Muscle layer of duodenum (tissue), 2 donors: ENCODE measurements around the gene MT1A.

Source experiments
- H3K27ac ChIP-seq: one replicate; pipeline ENCODE4 v1.7.0; 2013; ENCODE audit warnings: mild to moderate bottlenecking, low read length
- H3K27me3 ChIP-seq: one replicate; pipeline ENCODE4 v1.7.0; 2013; ENCODE audit warnings: low read depth, mild to moderate bottlenecking, control low read depth, low read length
- H3K36me3 ChIP-seq, 2 donors: one replicate each; pipeline ENCODE4 v1.7.0; 2013; ENCODE audit warnings: low read length in 2 of 2, control low read depth in 1 of 2, mild to moderate bottlenecking in 1 of 2; ENCODE audit not compliant: insufficient read depth in 2 of 2, control insufficient read depth in 1 of 2
- H3K4me1 ChIP-seq, 2 donors: one replicate each; pipeline ENCODE4 v1.7.0; 2013; ENCODE audit warnings: low read length in 2 of 2, mild to moderate bottlenecking in 2 of 2, control low read depth in 1 of 2, moderate library complexity in 1 of 2; ENCODE audit not compliant: insufficient read depth in 2 of 2, control insufficient read depth in 1 of 2
- H3K4me3 ChIP-seq, 2 donors: one replicate each; pipeline ENCODE4 v1.7.0; 2013; ENCODE audit warnings: low read length in 2 of 2, low read depth in 1 of 2, mild to moderate bottlenecking in 1 of 2
- H3K9me3 ChIP-seq, 2 donors: one replicate each; pipeline ENCODE4 v1.7.0; 2013; ENCODE audit warnings: low read length in 2 of 2, control low read depth in 1 of 2, mild to moderate bottlenecking in 1 of 2; ENCODE audit not compliant: control insufficient read depth in 1 of 2
- donor health status: healthy.

The MT1A gene

DNA sequence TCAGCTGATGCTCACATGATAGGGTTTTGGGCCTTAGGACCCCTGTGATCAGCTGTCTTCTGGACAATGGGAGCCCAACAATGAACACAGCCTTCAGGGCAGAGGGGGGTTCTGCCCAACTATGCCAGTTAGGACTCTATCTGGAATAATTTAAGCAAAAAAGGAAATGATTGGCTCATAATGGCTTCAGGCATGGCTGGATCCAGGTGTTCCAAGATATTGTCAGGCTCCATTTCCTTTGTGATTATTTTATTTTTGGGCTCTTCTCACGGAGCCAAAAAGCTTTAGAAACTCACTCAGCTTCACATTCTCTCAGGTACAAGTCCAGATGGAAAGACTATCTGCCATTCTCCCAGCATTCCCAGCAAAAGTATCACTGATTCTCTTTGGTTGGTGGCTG, 33.0 kb upstream of the MT1A start:
- Histone ChIP-seq H3K4me1 (peaks cover 3 to 4% of the 10 kb centered on the region in 2 donors), H3K27ac (peak overlapping the region; percentile 95), H3K27me3 (no peaks in the 10 kb centered on the region)

GRCh38 chr16:56606071-56606475, 32.4 kb upstream of the MT1A start:
- Histone ChIP-seq H3K4me3 (no peak overlapping the region), H3K27ac (peak overlapping the region; percentile 95), H3K4me1 (peaks cover 3 to 4% of the 10 kb centered on the region in 2 donors), H3K36me3 (peaks cover 0 to 7% of the 10 kb centered on the region in 2 donors), H3K27me3 (no peaks in the 10 kb centered on the region), H3K9me3 (no peaks in the 10 kb centered on the region)

More for the DNA sequence above, 33.0 kb upstream of the MT1A start:
- Histone ChIP-seq H3K9me3 (no peaks in the 10 kb centered on the region), H3K4me3 (no peak overlapping the region), H3K36me3 (peaks cover 0 to 7% of the 10 kb centered on the region in 2 donors)

GRCh38 chr16:56606476-56607108, 31.9 kb upstream of the MT1A start:
- Histone ChIP-seq H3K27me3 (no peaks in the 10 kb centered on the region), H3K27ac (peak overlapping the region; percentile 95), H3K36me3 (peaks cover 0 to 7% of the 10 kb centered on the region in 2 donors), H3K4me3 (peak overlapping the region in 1 of 2 donors; percentile 12), H3K9me3 (no peaks in the 10 kb centered on the region), H3K4me1 (peaks cover 3 to 9% of the 10 kb centered on the region in 2 donors)

GRCh38 chr16:56607109-56607618, 31.3 kb upstream of the MT1A start:
- Histone ChIP-seq H3K27ac (peak overlapping the region; percentile 95), H3K9me3 (no peaks in the 10 kb centered on the region), H3K4me3 (peak overlapping the region; percentile 50 to 82), H3K36me3 (peaks cover 0 to 7% of the 10 kb centered on the region in 2 donors), H3K4me1 (peaks cover 3 to 10% of the 10 kb centered on the region in 2 donors), H3K27me3 (no peaks in the 10 kb centered on the region)

DNA sequence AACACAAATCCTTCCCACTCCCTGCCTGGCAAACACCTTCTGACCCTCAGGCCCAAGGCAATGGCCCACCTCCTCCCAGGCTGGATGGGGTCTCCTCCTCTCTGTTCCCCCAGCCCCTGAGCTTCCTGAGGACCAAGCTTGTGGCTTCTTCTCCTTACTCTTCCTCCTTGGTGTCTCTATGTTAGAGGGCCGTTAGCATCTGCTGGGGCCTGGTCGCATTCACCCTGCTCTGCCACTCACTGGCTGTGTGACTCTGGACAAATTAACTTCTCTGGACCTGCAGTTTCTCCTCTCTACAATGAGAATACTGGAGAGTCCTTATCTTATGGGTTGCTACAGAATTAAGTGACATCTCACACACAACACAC, 30.8 kb upstream of the MT1A start:
- Histone ChIP-seq H3K9me3 (no peaks in the 10 kb centered on the region), H3K4me1 (peaks cover 3 to 10% of the 10 kb centered on the region in 2 donors), H3K4me3 (peak overlapping the region; percentile 50 to 82)

DNA sequence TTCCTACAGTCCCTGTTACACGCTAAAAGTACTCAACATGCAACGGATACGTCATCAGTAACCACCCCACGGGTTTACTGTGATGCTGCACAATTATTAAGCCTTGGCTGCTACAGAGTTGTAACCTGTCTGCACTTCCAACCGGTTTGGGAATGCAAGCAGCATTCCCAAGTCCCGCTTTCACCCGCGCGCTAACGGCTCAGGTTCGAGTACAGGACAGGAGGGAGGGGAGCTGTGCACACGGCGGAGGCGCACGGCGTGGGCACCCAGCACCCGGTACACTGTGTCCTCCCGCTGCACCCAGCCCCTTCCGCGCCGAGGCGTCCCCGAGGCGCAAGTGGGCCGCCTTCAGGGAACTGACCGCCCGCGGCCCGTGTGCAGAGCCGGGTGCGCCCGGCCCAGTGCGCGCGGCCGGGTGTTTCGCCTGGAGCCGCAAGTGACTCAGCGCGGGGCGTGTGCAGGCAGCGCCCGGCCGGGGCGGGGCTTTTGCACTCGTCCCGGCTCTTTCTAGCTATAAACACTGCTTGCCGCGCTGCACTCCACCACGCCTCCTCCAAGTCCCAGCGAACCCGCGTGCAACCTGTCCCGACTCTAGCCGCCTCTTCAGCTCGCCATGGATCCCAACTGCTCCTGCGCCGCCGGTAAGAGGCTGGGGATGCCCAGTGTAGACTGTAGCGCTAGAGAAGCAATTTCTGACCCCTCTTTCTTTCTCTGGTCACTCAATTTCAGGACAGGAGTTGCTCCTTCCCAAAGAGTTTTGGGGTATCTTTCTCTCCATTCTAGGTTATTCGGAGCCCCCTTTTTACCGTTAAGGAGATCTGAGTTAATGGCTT, 30.2 kb upstream of the MT1A start, which contains the start of gene MT2A:
Gene MT2A, plus strand, starts transcription at position 542 of the 833 bp plus-strand sequence. Its CDS starts 72 bp downstream, at position 614.
- Histone ChIP-seq H3K4me1 (peaks cover 3 to 10% of the 10 kb centered on the region in 2 donors), H3K9me3 (no peaks in the 10 kb centered on the region), H3K27ac (peak within 1 kb of the TSS; percentile 96), H3K4me3 (peak within 1 kb of the TSS; percentile 82 to 91), H3K27me3 (no peaks in the 10 kb centered on the region), H3K36me3 (peaks cover 0 to 7% of the 10 kb centered on the region in 2 donors)

More for the DNA sequence above, 30.8 kb upstream of the MT1A start:
- Histone ChIP-seq H3K36me3 (peaks cover 0 to 7% of the 10 kb centered on the region in 2 donors), H3K27me3 (no peaks in the 10 kb centered on the region), H3K27ac (peak overlapping the region; percentile 95)

DNA sequence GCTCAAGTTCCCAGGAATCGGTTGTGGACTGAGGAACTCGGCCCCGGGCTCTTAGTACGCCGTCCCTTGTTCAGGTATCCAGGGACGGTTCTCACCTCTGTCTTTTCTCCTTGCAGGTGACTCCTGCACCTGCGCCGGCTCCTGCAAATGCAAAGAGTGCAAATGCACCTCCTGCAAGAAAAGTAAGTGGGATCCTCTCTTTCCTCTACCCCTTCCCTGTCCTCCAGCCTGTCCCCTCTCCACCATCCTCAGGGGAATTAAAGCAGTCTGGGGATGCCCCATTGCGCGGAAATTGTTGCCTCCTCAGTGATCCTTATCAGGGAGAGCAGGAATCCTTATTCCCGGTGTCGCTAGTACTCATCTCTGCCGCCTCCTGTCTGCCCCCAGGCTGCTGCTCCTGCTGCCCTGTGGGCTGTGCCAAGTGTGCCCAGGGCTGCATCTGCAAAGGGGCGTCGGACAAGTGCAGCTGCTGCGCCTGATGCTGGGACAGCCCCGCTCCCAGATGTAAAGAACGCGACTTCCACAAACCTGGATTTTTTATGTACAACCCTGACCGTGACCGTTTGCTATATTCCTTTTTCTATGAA, 29.5 kb upstream of the MT1A start:
- H3K4me1 ChIP-seq: peaks cover 3 to 10% of the 10 kb centered on the region in 2 donors
- peaks cover 0 to 7% of the 10 kb centered on the region in 2 donors for H3K36me3 ChIP-seq
- no peaks in the 10 kb centered on the region for H3K27me3 ChIP-seq
- peak overlapping the region; percentile 96 for H3K27ac ChIP-seq
- no peaks in the 10 kb centered on the region for H3K9me3 ChIP-seq
- H3K4me3 ChIP-seq: peak overlapping the region; percentile 82 to 91

DNA sequence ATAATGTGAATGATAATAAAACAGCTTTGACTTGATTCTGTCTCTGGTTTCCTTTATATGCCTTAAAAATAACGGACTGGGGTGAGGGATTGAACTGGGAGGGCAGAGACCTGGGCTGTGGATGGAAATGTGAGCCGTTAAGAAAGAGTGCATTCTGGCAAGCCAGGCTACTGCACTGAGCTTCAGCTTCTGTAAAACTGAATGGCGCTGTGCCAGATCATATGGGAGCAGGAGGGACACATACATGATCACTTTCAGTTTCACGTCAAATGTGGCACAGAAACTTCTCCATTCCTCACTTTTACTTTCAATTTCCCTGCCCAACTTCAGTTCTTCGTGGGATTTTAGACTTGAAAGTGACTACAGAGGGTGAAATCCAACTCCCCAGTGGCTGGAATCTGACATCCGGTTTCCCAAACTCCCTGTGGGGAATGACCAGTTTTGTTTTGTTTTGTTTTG, 29.0 kb upstream of the MT1A start:
- no peaks in the 10 kb centered on the region for H3K9me3 ChIP-seq
- no peaks in the 10 kb centered on the region for H3K27me3 ChIP-seq
- peak overlapping the region; percentile 82 to 91 for H3K4me3 ChIP-seq
- peaks cover 3 to 10% of the 10 kb centered on the region in 2 donors for H3K4me1 ChIP-seq
- H3K36me3 ChIP-seq: peaks cover 0 to 7% of the 10 kb centered on the region in 2 donors
- H3K27ac ChIP-seq: peak overlapping the region; percentile 96

- H3K9me3 ChIP-seq: no peaks in the 10 kb centered on the region
- H3K4me3 ChIP-seq: peak overlapping the region; percentile 82 to 91
- H3K4me1 ChIP-seq: peaks cover 3 to 10% of the 10 kb centered on the region in 2 donors
- peaks cover 0 to 7% of the 10 kb centered on the region in 2 donors for H3K36me3 ChIP-seq
- peak overlapping the region; percentile 96 for H3K27ac ChIP-seq
- H3K27me3 ChIP-seq: no peaks in the 10 kb centered on the region
Measured at GRCh38 chr16:56610017-56610608, 28.4 kb upstream of the MT1A start.

GRCh38 chr16:56610609-56611111, 27.8 kb upstream of the MT1A start:
- Histone ChIP-seq H3K4me1 (peaks cover 3 to 10% of the 10 kb centered on the region in 2 donors), H3K27ac (peak overlapping the region; percentile 96)

More at GRCh38 chr16:56610609-56611111, 27.8 kb upstream of the MT1A start:
- Histone ChIP-seq H3K36me3 (peaks cover 0 to 7% of the 10 kb centered on the region in 2 donors), H3K9me3 (no peaks in the 10 kb centered on the region), H3K27me3 (no peaks in the 10 kb centered on the region), H3K4me3 (peak overlapping the region in 1 of 2 donors; percentile 91)
